AG09319 (cell line): ENCODE data around the gene UNC93B1.

ENCODE experiments used
- DNase-seq: peaks from one replicate; pipeline ENCODE4 v3.0.0-alpha.2; 2010; ENCODE audit warnings: low read depth; ENCODE audit errors: extremely low read depth
- TF ChIP-seq, protein P1 (sequence below): IDR thresholded peaks from 2 replicates; pipeline ENCODE4 v1.5.1; 2011; ENCODE audit warnings: low read depth, mild to moderate bottlenecking, inconsistent platforms, low read length, moderate library complexity

The UNC93B1 gene

GRCh38 chr11:68038226-68038717 lies 34.4 kb upstream of the UNC93B1 start:
- DNase-seq, result no peak
- TF ChIP-seq, protein P1, sequence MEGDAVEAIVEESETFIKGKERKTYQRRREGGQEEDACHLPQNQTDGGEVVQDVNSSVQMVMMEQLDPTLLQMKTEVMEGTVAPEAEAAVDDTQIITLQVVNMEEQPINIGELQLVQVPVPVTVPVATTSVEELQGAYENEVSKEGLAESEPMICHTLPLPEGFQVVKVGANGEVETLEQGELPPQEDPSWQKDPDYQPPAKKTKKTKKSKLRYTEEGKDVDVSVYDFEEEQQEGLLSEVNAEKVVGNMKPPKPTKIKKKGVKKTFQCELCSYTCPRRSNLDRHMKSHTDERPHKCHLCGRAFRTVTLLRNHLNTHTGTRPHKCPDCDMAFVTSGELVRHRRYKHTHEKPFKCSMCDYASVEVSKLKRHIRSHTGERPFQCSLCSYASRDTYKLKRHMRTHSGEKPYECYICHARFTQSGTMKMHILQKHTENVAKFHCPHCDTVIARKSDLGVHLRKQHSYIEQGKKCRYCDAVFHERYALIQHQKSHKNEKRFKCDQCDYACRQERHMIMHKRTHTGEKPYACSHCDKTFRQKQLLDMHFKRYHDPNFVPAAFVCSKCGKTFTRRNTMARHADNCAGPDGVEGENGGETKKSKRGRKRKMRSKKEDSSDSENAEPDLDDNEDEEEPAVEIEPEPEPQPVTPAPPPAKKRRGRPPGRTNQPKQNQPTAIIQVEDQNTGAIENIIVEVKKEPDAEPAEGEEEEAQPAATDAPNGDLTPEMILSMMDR, result no peak

GRCh38 chr11:68037411-68038225 lies 33.7 kb upstream of the UNC93B1 start:
- DNase-seq, result no peak
- TF ChIP-seq, protein P1, result no peak

DNA sequence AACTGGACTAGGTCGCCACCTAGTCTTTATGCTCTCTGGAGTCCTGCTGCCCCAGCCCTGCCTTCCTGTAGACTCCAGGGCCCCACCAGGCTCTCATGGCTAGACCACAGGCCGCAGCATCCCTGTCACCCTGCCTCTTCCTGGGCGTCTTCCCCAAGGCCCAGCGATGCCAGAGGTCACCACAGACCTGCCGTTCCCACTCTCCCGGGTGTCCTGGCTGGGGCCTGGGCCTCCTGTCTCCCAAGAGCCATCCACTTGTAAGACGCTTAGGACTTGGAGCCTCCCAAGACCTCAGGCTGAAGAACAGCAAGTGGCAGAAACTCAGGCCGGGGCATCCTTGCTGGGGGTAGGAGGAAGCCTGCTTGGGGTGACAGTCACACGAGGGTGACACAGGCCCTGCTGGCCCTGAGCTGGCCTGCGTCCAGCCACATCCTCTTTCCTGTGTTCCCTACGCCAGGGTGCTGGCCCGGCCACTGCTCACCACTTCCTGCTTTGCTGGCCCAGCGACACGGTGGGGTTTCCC lies 32.9 kb upstream of the UNC93B1 start:
- TF ChIP-seq, protein P1, result no peak
- no peak for DNase-seq

DNA sequence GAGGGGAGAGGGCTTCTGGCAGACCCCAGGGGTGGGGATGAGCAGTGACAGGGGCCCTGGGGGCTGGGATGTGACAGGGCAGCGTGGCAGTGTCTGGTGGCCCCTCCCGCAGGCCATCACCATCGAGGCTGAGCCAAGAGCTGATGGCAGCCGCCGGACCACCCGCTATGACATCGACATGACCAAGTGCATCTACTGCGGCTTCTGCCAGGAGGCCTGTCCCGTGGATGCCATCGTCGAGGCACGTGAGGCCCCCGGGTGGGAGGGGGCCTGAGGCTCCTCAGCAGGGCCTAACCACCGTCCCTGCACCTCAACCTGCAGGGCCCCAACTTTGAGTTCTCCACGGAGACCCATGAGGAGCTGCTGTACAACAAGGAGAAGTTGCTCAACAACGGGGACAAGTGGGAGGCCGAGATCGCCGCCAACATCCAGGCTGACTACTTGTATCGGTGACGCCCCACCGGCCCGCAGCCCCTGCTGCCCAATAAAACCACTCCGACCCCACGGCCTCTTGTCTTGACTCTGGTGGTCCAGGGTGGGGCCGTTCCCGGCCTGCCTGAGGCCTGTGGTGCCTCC lies 32.3 kb upstream of the UNC93B1 start:
- DNase-seq, result no peak
- TF ChIP-seq, protein P1, result no peak

DNA sequence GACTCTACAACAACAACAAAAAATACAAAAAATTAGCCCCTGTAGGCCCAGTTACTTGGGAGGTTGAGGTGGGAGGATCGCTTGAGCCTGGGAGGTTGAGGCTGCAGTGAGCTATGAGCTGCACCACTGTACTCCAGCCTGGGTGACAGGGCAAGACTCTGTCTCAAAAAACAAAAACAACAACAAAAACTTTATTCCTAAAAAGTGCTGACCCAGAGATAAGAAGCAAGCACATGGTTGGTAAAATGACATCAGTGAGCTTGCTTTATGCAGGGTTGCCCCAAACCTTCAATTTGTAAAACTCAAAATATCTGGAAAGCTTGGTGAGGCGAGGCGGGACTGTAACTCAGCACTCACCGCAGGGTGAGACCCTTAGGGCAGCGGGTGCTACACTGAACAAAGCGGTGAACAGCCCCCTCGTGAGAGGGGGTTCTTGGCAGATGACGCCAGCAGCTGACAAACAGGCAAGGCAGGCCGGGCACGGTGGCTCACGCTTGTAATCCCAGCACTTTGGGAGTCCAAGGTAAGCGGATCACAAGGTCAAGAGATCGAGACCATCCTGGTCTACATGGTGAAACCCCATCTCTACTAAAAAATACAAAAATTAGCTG lies 31.5 kb upstream of the UNC93B1 start:
- TF ChIP-seq, protein P1, result no peak
- DNase-seq, result no peak

- TF ChIP-seq, protein P1, result no peak
- DNase-seq, result no peak
Observed at GRCh38 chr11:68033708-68034045, 29.8 kb upstream of the UNC93B1 start.
